ENCODE data around the gene PTPRR.
"Not testable (repeated sequence)": the region's sequence is repeated elsewhere in the genome, so short reads cannot be mapped to it uniquely, and the experiment has no call there.

The PTPRR gene

GRCh38 chr12:70747445-70748260, 172.9 kb downstream of the PTPRR start:
- DNase-seq (ENCODE audit: low spot score), result no peak

- DNase-seq (ENCODE audit: low spot score), result no peak
Observed at GRCh38 chr12:70745048-70745447, 175.5 kb downstream of the PTPRR start.

- no peak for DNase-seq (ENCODE audit: low spot score)
Observed at GRCh38 chr12:70744178-70744577, 176.4 kb downstream of the PTPRR start.

GRCh38 chr12:70741256-70741655, 179.3 kb downstream of the PTPRR start:
- no peak for DNase-seq (ENCODE audit: low spot score)

GRCh38 chr12:70739756-70740155, 180.8 kb downstream of the PTPRR start:
- DNase-seq (ENCODE audit: low spot score), result no peak

- DNase-seq (ENCODE audit: low spot score), result no peak
Observed at GRCh38 chr12:70736351-70737133, 184.0 kb downstream of the PTPRR start.

GRCh38 chr12:70735197-70735596, 185.3 kb downstream of the PTPRR start:
- not testable (repeated sequence) for DNase-seq (ENCODE audit: low spot score)

GRCh38 chr12:70733385-70733784, 187.2 kb downstream of the PTPRR start:
- peak; percentile 81 for DNase-seq (ENCODE audit: low spot score)

- no peak for DNase-seq (ENCODE audit: low spot score)
Observed at GRCh38 chr12:70732287-70732686, 188.3 kb downstream of the PTPRR start.

GRCh38 chr12:70730675-70731180, 189.8 kb downstream of the PTPRR start:
- DNase-seq (ENCODE audit: low spot score), result no peak

GRCh38 chr12:70724444-70724843, 196.1 kb downstream of the PTPRR start:
- DNase-seq (ENCODE audit: low spot score), result no peak

GRCh38 chr12:70722584-70723343, 197.8 kb downstream of the PTPRR start:
- no peak for DNase-seq (ENCODE audit: low spot score)

GRCh38 chr12:70721656-70722357, 198.7 kb downstream of the PTPRR start:
- no peak for DNase-seq (ENCODE audit: low spot score)

GRCh38 chr12:70721216-70721615, 199.3 kb downstream of the PTPRR start:
- DNase-seq (ENCODE audit: low spot score), result no peak

GRCh38 chr12:70719672-70720420, 200.7 kb downstream of the PTPRR start:
- peak; percentile 53 for DNase-seq (ENCODE audit: low spot score)

- DNase-seq (ENCODE audit: low spot score), result no peak
Observed at GRCh38 chr12:70719071-70719470, 201.5 kb downstream of the PTPRR start.

GRCh38 chr12:70711831-70712230, 208.7 kb downstream of the PTPRR start:
- DNase-seq (ENCODE audit: low spot score), result no peak

GRCh38 chr12:70709022-70709421, 211.5 kb downstream of the PTPRR start:
- DNase-seq (ENCODE audit: low spot score), result no peak

- DNase-seq (ENCODE audit: low spot score), result no peak
Observed at GRCh38 chr12:70706611-70707010, 213.9 kb downstream of the PTPRR start.

- DNase-seq (ENCODE audit: low spot score), result no peak
Observed at GRCh38 chr12:70698345-70698744, 222.2 kb downstream of the PTPRR start.
